Lung (tissue), 12 donors: ENCODE results near the gene CATSPER1. TPM values are rescaled to one million over a fixed set of nuclear protein-coding genes. Genes with fewer than 3 reads are reported as not detected.
A peak's percentile ranks its signal among the peaks of the same experiment; 100 is the strongest.

Experiments used
- ATAC-seq: fragments of 200-7000 bp; cut with Tn5 transposase; one replicate; pipeline ENCODE4 v1.9.1; 2020; ENCODE audit warnings: moderate number of reproducible peaks; ENCODE audit not compliant: insufficient read depth, low FRiP score
- DNase-seq, 3 donors: peaks; one replicate each; pipeline ENCODE4 v3.0.0-alpha.2; 2013 to 2017
- H3K27ac ChIP-seq, 2 donors: one replicate each; pipeline ENCODE4 v1.5.1; 2013; ENCODE audit warnings: mild to moderate bottlenecking in 2 of 2, moderate library complexity in 2 of 2, control low read depth in 1 of 2, inconsistent platforms in 1 of 2, low read depth in 1 of 2, low read length in 1 of 2
- H3K27me3 ChIP-seq, 3 donors: one replicate each; pipeline ENCODE4 v1.5.1; 2013; ENCODE audit warnings: low read length in 2 of 3; ENCODE audit not compliant: control insufficient read depth in 3 of 3, insufficient read depth in 3 of 3
- H3K36me3 ChIP-seq, 4 donors: one replicate each; pipeline ENCODE4 v1.5.1; 2013; ENCODE audit warnings: low read length in 4 of 4, mild to moderate bottlenecking in 1 of 4, moderate library complexity in 1 of 4; ENCODE audit not compliant: control insufficient read depth in 4 of 4, insufficient read depth in 4 of 4
- H3K4me1 ChIP-seq, 5 donors: one replicate each; pipeline ENCODE4 v1.5.1; 2013; ENCODE audit warnings: low read length in 5 of 5, mild to moderate bottlenecking in 2 of 5, moderate library complexity in 1 of 5; ENCODE audit not compliant: control insufficient read depth in 5 of 5, insufficient read depth in 5 of 5
- H3K4me3 ChIP-seq: one replicate; pipeline ENCODE4 v1.5.1; 2013; ENCODE audit warnings: mild to moderate bottlenecking, control low read depth, moderate library complexity
- H3K9ac ChIP-seq, 2 donors: one replicate each; pipeline ENCODE4 v1.5.1; 2013; ENCODE audit warnings: low read length in 2 of 2, control low read depth in 1 of 2; ENCODE audit not compliant: insufficient read depth in 1 of 2
- H3K9me3 ChIP-seq, 4 donors: one replicate each; pipeline ENCODE4 v1.5.1; 2013; ENCODE audit warnings: low read length in 3 of 4, mild to moderate bottlenecking in 1 of 4, moderate library complexity in 1 of 4; ENCODE audit not compliant: control insufficient read depth in 4 of 4, insufficient read depth in 3 of 4
- WGBS, 2 donors: extraction: QIAGEN DNeasy Blood & Tissue Kit; methylation state at CpG; one replicate each; pipeline ENCODE4 v1.1.7; 2013; 5-methylcytosine and 5-hydroxymethylcytosine counted together
- polyA plus RNA-seq, 2 donors: library from polyadenylated mRNA; stranded (reverse); fragments of 200-250 nt; gene quantifications; one replicate each; pipeline ENCODE4 v1.2.1, GENCODE V29; 2013
- total RNA-seq, 2 donors: library from RNA; depleted of rRNA in 1 of 2; stranded (reverse); fragments of >200 nt in 1 of 2; gene quantifications; one replicate each; pipeline ENCODE4 v1.2.1, GENCODE V29; 2014 to 2021
- TF ChIP-seq, protein P1 (sequence below): IDR thresholded peaks from 2 replicates; pipeline ENCODE4 v1.5.1; 2012; ENCODE audit warnings: mild to moderate bottlenecking; ENCODE audit errors: control extremely low read depth, extremely low read depth
- donor health status: control.
- donor health status: control.
- donor health status: Bipolar disorder and iron deficiency.
- donor health status: healthy.
- donor health status: DM: yes; HTN: yes; CAD: no.

The CATSPER1 gene
- total and polyA plus RNA-seq, 4 donors, result 2.9 to 3.3 (median 3.1) TPM; not detected in 1

DNA sequence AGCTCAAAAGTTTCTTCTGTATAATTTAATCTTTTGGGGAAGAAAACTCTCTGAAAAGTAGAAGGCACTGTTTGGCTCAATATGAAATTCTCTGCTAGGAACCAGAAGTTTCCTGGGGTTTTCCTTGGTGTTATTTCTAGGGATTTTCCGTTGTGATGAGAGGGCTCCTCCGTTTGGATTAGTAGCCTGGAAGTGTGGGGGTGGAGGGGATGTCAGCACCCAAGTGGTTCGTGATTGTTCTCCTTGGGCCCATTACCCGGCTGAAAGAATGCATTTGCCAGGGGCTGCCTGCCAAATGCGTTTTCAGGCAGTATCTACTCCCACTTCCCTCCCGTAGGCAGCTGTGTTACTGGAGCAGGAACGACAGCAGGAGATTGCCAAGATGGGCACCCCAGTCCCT is 30.2 kb upstream of the CATSPER1 start:
- Histone ChIP-seq H3K4me3 (no peak overlapping the region), H3K36me3 (peaks cover 47 to 56% (median 53%) of the 10 kb centered on the region in 4 donors), H3K4me1 (peaks cover 0 to 11% (median 5%) of the 10 kb centered on the region in 5 donors), H3K27me3 (no peaks in the 10 kb centered on the region), H3K9ac (no peak overlapping the region), H3K9me3 (peaks cover 0 to 2% (median 0%) of the 10 kb centered on the region in 4 donors), H3K27ac (no peak overlapping the region)
- WGBS, 2 donors, result 73 to 80% methylated on average over 7 of the region's 7 CpGs
- no peak for ATAC-seq
- TF ChIP-seq, protein P1, sequence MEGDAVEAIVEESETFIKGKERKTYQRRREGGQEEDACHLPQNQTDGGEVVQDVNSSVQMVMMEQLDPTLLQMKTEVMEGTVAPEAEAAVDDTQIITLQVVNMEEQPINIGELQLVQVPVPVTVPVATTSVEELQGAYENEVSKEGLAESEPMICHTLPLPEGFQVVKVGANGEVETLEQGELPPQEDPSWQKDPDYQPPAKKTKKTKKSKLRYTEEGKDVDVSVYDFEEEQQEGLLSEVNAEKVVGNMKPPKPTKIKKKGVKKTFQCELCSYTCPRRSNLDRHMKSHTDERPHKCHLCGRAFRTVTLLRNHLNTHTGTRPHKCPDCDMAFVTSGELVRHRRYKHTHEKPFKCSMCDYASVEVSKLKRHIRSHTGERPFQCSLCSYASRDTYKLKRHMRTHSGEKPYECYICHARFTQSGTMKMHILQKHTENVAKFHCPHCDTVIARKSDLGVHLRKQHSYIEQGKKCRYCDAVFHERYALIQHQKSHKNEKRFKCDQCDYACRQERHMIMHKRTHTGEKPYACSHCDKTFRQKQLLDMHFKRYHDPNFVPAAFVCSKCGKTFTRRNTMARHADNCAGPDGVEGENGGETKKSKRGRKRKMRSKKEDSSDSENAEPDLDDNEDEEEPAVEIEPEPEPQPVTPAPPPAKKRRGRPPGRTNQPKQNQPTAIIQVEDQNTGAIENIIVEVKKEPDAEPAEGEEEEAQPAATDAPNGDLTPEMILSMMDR, result no peak
- DNase-seq, result no peak

DNA sequence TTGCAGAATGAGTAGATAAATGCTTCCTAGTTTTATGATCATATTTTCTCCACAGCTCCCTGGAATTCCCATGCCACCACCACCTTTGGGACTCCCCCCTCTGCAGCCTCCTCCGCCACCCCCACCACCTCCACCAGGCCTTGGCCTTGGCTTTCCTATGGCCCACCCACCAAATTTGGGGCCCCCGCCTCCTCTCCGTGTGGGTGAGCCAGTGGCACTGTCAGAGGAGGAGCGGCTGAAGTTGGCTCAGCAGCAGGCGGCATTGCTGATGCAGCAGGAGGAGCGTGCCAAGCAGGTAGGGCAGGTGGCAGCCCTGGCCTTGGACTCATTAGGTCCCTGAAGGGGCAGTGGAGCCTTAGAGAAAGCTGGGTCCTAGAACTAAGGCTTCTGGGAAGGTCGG is 28.7 kb upstream of the CATSPER1 start:
- Histone ChIP-seq H3K36me3 (peaks cover 34 to 43% (median 41%) of the 10 kb centered on the region in 4 donors), H3K9ac (no peak overlapping the region), H3K4me3 (no peak overlapping the region), H3K4me1 (peaks cover 4 to 20% (median 8%) of the 10 kb centered on the region in 5 donors), H3K27me3 (no peaks in the 10 kb centered on the region), H3K9me3 (peaks cover 0 to 2% (median 0%) of the 10 kb centered on the region in 4 donors), H3K27ac (no peak overlapping the region)
- 98% methylated on average over 7 of the region's 7 CpGs for WGBS, 2 donors
- no peak for ATAC-seq
- no peak for DNase-seq
- TF ChIP-seq, protein P1, result no peak

DNA sequence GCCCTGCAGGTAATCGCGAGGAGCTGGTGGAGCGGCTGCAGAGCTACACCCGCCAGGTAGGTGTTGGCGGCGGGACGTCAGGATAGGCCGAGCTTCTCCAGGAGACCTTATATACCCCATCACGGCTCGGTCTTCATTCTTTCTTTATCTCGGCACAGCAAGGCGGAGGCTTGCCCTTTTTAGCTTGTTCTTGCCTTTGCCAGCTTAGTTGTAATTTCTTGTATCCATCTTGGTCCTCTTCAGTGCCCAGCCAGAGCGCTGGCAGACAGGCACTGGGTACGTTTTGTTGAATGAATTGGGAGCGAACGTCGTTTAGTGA is 26.3 kb upstream of the CATSPER1 start:
- TF ChIP-seq, protein P1, result no peak
- Histone ChIP-seq H3K27me3 (peaks cover 0 to 8% (median 5%) of the 10 kb centered on the region in 3 donors), H3K4me3 (peak overlapping the region; percentile 100), H3K4me1 (peaks cover 4 to 20% (median 8%) of the 10 kb centered on the region in 5 donors), H3K9me3 (peaks cover 0 to 2% (median 0%) of the 10 kb centered on the region in 4 donors), H3K9ac (peak overlapping the region; percentile 89 to 91), H3K36me3 (peaks cover 12 to 22% (median 19%) of the 10 kb centered on the region in 4 donors), H3K27ac (peak overlapping the region; percentile 47 to 91)
- ATAC-seq (no peak), DNase-seq (peak in 1 of 3 donors; percentile 9)
- 1% methylated on average over 17 of the region's 17 CpGs for WGBS, 2 donors
